ENCODE results near the gene MELTF. TPM values are rescaled to one million over a fixed set of nuclear protein-coding genes. Genes with fewer than 3 reads are reported as not detected.

The MELTF gene
- polyA plus RNA-seq, 1 experiment = 1.8 TPM

DNA sequence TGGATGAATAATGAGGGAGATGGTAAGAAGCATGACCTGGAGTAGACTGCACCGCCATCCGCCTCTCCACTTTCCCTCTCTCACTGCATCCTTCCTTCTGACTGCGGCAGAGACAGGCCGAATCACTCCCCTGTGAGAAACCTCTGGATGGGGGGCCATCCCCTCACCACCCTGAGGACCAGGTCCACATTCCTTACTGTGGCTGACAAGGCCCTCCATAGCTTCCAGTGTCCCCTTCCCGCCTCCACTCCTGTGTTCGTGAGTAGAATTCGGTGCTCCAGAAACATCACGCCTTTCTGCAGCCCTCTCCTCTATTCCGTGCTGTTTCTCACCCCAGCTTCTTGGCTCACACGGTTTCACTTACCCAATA is 63.8 kb downstream of the MELTF start:
- DNase-seq (ENCODE audit: low read depth) = no peak
- POLR2A ChIA-PET = no interaction called here
- CTCF ChIA-PET = interaction anchor here (0.6 kb wide), 1 partner anchor 14 kb away, joined by 3 read pairs; no protein-coding TSS in a partner anchor
- TF ChIP-seq, protein P1, sequence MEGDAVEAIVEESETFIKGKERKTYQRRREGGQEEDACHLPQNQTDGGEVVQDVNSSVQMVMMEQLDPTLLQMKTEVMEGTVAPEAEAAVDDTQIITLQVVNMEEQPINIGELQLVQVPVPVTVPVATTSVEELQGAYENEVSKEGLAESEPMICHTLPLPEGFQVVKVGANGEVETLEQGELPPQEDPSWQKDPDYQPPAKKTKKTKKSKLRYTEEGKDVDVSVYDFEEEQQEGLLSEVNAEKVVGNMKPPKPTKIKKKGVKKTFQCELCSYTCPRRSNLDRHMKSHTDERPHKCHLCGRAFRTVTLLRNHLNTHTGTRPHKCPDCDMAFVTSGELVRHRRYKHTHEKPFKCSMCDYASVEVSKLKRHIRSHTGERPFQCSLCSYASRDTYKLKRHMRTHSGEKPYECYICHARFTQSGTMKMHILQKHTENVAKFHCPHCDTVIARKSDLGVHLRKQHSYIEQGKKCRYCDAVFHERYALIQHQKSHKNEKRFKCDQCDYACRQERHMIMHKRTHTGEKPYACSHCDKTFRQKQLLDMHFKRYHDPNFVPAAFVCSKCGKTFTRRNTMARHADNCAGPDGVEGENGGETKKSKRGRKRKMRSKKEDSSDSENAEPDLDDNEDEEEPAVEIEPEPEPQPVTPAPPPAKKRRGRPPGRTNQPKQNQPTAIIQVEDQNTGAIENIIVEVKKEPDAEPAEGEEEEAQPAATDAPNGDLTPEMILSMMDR (IDR thresholded peaks at IDR 0.05; ENCODE audit: insufficient read depth, low read depth, low read length) = no peak
- Histone ChIP-seq H3K36me3 (ENCODE audit: control insufficient read depth, insufficient read depth, low read length) (no peaks in the 10 kb centered on the region), H3K27me3 (ENCODE audit: control insufficient read depth, insufficient read depth, low read length) (no peaks in the 10 kb centered on the region; the same call in 1 of the 2 replicates), H3K4me3 (ENCODE audit: low read depth, low read length) (no peak overlapping the region)

DNA sequence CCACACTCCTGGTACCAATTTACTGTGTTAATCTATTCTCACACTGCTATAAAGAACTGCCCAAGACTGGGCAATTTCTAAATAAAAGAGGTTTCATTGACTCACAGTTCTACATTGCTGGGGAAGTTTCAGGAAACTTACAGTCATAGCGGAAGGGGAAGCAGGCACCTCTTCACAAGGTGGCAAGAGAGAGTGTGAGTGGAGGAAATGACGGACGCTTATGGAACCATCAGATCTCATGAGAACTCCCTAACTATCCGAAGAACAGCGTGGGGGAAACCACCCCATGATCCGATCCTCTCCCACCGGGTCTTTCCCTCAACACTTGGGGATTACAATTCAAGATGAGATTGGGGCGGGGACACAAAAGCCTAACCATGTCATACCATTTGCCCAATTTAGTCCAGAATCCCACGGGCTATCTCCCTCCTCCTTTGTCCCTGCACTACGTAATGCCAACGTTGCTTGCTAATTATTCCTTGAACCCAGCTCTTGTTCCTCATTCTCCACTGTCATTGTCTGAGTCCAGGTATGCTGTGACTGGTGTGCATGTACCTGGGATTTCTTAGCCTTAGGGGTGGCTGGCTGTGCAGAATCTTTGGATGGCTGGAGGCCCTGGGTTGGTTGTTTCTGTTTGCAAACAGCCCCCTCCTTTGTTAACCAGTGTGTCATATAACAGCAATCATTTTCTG is 64.4 kb downstream of the MELTF start:
- H3K36me3 ChIP-seq (ENCODE audit: control insufficient read depth, insufficient read depth, low read length) = no peaks in the 10 kb centered on the region
- TF ChIP-seq, protein P1 (IDR thresholded peaks at IDR 0.05; ENCODE audit: insufficient read depth, low read depth, low read length) = no peak
- ChIA-PET CTCF (no interaction called here), POLR2A (no interaction called here)
- DNase-seq (ENCODE audit: low read depth) = no peak
- H3K27me3 ChIP-seq (ENCODE audit: control insufficient read depth, insufficient read depth, low read length) = no peaks in the 10 kb centered on the region
- no peak overlapping the region for H3K4me3 ChIP-seq (ENCODE audit: low read depth, low read length)

DNA sequence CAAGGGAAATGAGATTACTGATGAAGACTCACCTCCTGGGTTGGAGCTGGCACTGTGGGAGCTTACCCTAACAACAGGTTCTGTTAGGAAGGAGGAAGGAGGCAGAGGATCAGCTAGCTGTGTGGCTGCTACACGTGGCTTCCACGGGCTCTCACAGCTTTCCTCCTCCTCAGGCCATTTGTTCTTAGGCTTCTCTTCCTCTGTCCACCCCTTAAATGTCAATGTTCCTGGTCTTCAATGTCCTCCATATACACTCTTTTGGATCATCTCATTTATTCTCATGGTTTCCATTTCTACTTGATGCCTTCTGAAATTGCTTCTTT is 66.0 kb downstream of the MELTF start:
- TF ChIP-seq, protein P1 (IDR thresholded peaks at IDR 0.05; ENCODE audit: insufficient read depth, low read depth, low read length) = no peak
- POLR2A ChIA-PET = no interaction called here
- Histone ChIP-seq H3K27me3 (ENCODE audit: control insufficient read depth, insufficient read depth, low read length) (no peaks in the 10 kb centered on the region), H3K36me3 (ENCODE audit: control insufficient read depth, insufficient read depth, low read length) (no peaks in the 10 kb centered on the region), H3K4me3 (ENCODE audit: low read depth, low read length) (no peak overlapping the region)
- no peak for DNase-seq (ENCODE audit: low read depth)
- CTCF ChIA-PET = no interaction called here

DNA sequence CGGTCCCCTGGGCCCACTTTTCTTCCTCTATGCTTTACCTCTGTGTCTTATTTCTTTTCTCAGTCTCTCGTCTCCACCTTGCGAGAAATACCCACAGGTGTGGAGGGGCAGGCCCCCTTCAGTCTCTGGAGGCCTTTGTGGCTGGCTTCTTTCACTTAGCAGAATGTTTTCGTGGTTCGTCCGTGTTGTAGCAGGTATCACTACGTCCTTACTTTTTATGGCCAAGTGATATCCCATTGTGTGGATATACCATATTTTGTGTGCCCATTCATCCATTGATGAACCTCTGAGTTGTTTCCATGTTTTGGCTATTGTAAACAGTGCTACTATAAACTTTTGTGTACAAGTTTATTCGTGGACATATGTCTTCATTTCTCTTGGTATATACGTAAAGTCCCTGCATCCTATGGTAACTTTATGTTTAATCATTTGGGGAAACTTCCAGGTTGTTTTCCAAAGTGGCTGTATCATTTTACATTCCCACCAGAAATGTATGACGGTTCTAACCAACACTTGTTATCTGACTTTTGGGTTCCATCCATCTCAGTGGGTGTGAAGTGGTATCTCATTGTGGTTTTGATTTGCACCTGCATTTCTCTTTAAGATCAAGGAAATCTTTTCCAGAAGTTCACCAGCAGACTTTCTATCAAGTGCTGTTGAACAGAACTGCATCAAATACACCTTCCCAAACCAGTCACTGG is 66.5 kb downstream of the MELTF start:
- POLR2A ChIA-PET = no interaction called here
- DNase-seq (ENCODE audit: low read depth) = no peak
- Histone ChIP-seq H3K4me3 (ENCODE audit: low read depth, low read length) (no peak overlapping the region), H3K27me3 (ENCODE audit: control insufficient read depth, insufficient read depth, low read length) (no peaks in the 10 kb centered on the region), H3K36me3 (ENCODE audit: control insufficient read depth, insufficient read depth, low read length) (no peaks in the 10 kb centered on the region)
- CTCF ChIA-PET = no interaction called here
- TF ChIP-seq, protein P1 (IDR thresholded peaks at IDR 0.05; ENCODE audit: insufficient read depth, low read depth, low read length) = no peak

DNA sequence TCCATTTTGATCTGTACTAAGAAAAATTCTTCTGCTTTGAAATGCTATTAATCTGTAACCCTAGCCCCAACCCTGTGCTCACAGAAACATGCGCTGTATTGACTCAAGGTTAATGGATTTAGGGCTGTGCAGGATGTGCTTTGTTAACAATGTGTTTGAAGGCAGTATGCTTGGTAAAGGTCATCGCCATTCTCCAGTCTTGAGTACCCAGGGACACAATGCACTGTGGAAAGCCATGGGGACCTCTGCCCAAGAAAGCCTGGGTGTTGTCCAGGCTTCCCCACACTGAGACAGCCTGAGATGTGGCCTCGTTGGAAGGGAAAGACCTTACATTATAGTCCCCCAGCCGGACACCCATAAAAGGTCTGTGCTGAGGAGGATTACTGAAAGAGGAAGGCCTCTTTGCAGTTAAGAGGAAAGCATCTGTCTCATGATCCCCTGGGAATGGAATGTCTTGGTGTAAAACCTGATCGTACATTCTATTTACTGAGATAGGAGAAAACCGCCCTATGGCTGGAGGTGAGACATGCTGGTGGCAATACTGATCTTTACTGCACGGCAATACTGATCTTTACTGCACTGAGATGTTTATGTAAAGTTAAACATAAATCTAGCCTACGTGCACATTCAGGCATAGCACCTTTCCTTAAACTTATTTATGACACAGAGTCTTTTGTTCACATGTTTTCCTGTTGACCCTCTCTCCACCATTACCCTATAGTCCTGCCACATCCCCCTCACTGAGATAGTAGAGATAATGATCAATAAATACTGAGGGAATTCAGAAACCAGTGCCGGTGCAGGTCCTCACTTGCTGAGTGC is 67.3 kb downstream of the MELTF start:
- no peaks in the 10 kb centered on the region for H3K27me3 ChIP-seq (ENCODE audit: control insufficient read depth, insufficient read depth, low read length)
- TF ChIP-seq, protein P1 (IDR thresholded peaks at IDR 0.05; ENCODE audit: insufficient read depth, low read depth, low read length) = no peak

More for the DNA sequence above, 67.3 kb downstream of the MELTF start:
- no peaks in the 10 kb centered on the region for H3K36me3 ChIP-seq (ENCODE audit: control insufficient read depth, insufficient read depth, low read length)
- ChIA-PET CTCF (no interaction called here), POLR2A (no interaction called here)
- H3K4me3 ChIP-seq (ENCODE audit: low read depth, low read length) = no peak overlapping the region
- DNase-seq (ENCODE audit: low read depth) = no peak

All from BJ (cell line).